Astrocyte (in vitro differentiated cells and primary cell): Measurements from ENCODE around the gene SFSWAP.

Experiments
- CTCF ChIP-seq: IDR thresholded peaks from 2 replicates; pipeline ENCODE4 v1.5.1; 2011; ENCODE audit warnings: low read depth, mild to moderate bottlenecking, inconsistent platforms, low read length, moderate library complexity; ENCODE audit not compliant: insufficient read depth
- EZH2 ChIP-seq: IDR thresholded peaks from 2 replicates; pipeline ENCODE4 v1.6.1; 2012; ENCODE audit warnings: mild to moderate bottlenecking, low read length, inconsistent platforms; ENCODE audit not compliant: insufficient read depth

- TF ChIP-seq CTCF (no peak), EZH2 (no peak)
These were observed 47.3 kb downstream of the SFSWAP start for GRCh38 chr12:131758016-131758739.
